Activated T-cell treated with anti-CD3 and anti-CD28 coated beads, Interleukin-2, amount 50 U/mL, for 24 hours (primary cell): ENCODE measurements around the gene RAD51B.

Source experiments
- DNase-seq: peaks from one replicate; pipeline ENCODE4 v3.0.0-alpha.2; 2020
- H3K27ac Mint-ChIP-seq: 2 replicates; pipeline ENCODE4 v1.8.0; 2020; ENCODE audit warnings: mild to moderate bottlenecking, mixed read lengths
- H3K27me3 Mint-ChIP-seq: 2 replicates; pipeline ENCODE4 v1.8.0; 2020; ENCODE audit warnings: mixed read lengths
- H3K36me3 Mint-ChIP-seq: 2 replicates; pipeline ENCODE4 v1.8.0; 2020; ENCODE audit warnings: low read depth, mixed read lengths
- H3K4me1 Mint-ChIP-seq: 2 replicates; pipeline ENCODE4 v1.8.0; 2020; ENCODE audit warnings: low read depth, mixed read lengths
- H3K4me3 Mint-ChIP-seq: 2 replicates; pipeline ENCODE4 v1.8.0; 2020; ENCODE audit warnings: mild to moderate bottlenecking, moderate library complexity, mixed read lengths
- H3K9me3 Mint-ChIP-seq: 2 replicates; pipeline ENCODE4 v1.8.0; 2020; ENCODE audit warnings: mixed read lengths

RAD51B gene

DNA sequence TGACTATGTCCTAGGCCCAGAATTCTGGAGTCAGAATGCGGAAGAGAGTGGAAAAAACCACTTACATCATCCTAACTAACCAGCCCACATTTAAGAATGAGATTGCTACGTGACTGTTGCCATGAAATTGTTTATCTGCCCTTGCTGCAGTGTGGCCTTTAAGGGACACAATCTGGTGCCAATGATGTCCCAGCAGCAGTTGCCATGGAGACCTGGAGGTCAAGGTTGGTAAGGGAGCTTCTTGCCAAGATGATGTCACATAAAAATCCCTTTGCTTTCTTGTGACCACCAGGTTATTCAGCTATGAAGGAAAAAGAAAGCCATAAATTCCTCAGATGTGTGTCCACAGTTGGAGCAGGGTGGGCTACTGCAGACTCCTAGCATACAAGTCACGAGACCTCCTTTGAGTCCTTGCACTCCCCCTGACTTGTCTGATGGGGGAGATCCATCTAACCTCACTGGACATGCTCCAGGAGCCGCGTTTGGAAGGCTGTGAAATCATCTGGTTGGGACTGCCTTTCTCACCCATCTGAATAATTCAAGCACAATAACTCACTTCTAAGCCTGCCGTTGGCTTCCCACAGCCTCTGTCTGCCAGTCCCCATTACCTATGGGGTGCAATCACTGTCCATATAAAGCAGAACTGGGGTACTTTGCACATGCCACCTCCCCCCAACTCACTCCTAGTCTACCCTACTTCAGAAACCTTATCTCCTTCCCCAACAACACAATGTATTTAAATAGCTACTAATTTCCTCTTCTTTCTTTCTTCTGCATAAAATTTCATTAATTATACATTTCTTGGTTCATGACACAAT, 807.7 kb downstream of the RAD51B start:
- DNase-seq = no peak
- Mint-ChIP-seq H3K27me3 (peaks cover 3% of the 10 kb centered on the region), H3K9me3 (no peaks in the 10 kb centered on the region), H3K27ac (no peak overlapping the region), H3K4me1 (peaks cover 16% of the 10 kb centered on the region), H3K36me3 (no peaks in the 10 kb centered on the region), H3K4me3 (no peak overlapping the region)

DNA sequence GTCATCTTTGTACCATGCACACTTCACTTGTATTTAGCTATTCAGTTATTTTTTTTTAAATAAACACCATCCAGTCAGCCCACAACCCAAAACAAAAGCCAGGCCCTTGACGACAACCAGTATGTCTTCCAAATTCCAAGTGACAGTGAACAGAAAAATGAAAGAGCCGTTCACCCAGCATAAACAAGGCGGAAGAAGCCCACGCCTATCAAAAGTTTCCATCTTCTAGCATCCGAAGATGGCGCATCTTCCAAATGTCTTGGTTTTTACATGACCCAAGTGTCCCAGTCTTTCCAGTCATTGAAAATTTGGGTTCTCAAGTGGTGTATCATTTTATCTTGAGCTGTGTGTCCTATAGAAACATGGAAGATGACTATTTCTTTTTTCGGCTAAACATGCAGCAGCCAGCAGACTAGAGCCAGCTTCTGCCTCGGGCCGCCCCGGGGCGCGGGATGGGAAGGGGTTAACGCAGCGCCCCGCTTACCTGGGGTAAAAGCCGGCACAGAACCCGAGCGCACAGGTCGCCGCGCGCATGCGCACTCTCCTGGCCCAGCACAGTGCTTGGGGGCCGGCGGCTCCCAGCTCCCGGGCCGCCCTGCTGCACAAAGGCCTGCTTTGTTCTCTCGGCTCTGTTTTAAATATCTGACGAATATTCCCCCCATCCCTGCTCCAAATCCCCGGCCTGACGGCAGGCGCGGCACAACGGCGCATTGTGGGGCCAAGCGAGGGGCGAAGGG, 808.5 kb downstream of the RAD51B start:
- DNase-seq = peak; percentile 73
- Mint-ChIP-seq H3K4me3 (peak overlapping the region; percentile 63), H3K27me3 (peaks cover 3% of the 10 kb centered on the region), H3K9me3 (no peaks in the 10 kb centered on the region), H3K27ac (peak overlapping the region; percentile 50), H3K4me1 (peaks cover 16% of the 10 kb centered on the region), H3K36me3 (no peaks in the 10 kb centered on the region)

- DNase-seq = peak; percentile 52
- Mint-ChIP-seq H3K4me1 (peaks cover 23% of the 10 kb centered on the region), H3K4me3 (peak overlapping the region; percentile 63), H3K27me3 (peaks cover 3% of the 10 kb centered on the region), H3K9me3 (no peaks in the 10 kb centered on the region), H3K36me3 (no peaks in the 10 kb centered on the region), H3K27ac (peak overlapping the region; percentile 50)
Observed at GRCh38 chr14:68628605-68629310, 809.2 kb downstream of the RAD51B start.

- H3K27ac Mint-ChIP-seq = no peak overlapping the region
- H3K4me1 Mint-ChIP-seq = peaks cover 23% of the 10 kb centered on the region
- H3K36me3 Mint-ChIP-seq = no peaks in the 10 kb centered on the region
- H3K9me3 Mint-ChIP-seq = no peaks in the 10 kb centered on the region
- H3K4me3 Mint-ChIP-seq = no peak overlapping the region
- no peak for DNase-seq
- peaks cover 3% of the 10 kb centered on the region for H3K27me3 Mint-ChIP-seq
Observed at GRCh38 chr14:68630081-68630571, 810.5 kb downstream of the RAD51B start.

DNA sequence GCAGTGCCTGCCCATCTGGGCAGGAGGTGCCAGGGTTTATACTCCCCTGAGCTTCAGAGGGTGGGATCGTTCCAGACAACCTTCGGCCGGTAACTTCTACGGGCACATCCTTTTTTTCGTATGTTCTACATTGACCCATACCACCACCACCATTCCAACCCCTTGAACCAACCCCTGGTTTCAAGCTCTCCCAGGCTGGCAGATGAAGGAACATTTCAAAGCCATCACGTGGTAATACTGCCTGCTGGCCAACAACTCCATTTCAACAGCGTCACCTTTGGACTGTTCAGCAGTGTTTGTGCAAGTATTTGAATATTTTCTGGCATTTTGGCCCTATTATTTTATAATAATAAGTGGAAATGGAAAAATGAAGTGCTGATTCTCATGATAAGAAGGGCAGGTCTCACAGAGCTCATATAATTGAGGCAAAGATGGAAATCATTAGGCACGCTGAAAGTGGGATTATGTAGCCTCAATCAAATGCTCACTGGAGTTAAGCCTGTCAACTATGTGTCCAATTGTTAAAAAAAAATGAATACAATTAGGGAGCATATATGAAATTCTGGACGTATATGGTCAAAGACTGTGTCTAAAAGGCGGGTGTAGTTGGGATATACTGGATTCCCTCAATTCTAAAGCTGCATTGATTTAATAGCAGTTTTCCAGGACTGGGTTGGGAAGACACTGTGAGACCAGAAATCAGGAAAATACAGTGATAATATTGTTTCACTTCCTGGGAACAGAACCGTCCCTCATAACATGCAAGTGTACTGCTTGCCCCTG, 811.2 kb downstream of the RAD51B start:
- no peaks in the 10 kb centered on the region for H3K9me3 Mint-ChIP-seq
- H3K27ac Mint-ChIP-seq = no peak overlapping the region
- no peak overlapping the region for H3K4me3 Mint-ChIP-seq
- DNase-seq = no peak
- H3K36me3 Mint-ChIP-seq = no peaks in the 10 kb centered on the region
- H3K4me1 Mint-ChIP-seq = peaks cover 23% of the 10 kb centered on the region
- peaks cover 3% of the 10 kb centered on the region for H3K27me3 Mint-ChIP-seq

DNA sequence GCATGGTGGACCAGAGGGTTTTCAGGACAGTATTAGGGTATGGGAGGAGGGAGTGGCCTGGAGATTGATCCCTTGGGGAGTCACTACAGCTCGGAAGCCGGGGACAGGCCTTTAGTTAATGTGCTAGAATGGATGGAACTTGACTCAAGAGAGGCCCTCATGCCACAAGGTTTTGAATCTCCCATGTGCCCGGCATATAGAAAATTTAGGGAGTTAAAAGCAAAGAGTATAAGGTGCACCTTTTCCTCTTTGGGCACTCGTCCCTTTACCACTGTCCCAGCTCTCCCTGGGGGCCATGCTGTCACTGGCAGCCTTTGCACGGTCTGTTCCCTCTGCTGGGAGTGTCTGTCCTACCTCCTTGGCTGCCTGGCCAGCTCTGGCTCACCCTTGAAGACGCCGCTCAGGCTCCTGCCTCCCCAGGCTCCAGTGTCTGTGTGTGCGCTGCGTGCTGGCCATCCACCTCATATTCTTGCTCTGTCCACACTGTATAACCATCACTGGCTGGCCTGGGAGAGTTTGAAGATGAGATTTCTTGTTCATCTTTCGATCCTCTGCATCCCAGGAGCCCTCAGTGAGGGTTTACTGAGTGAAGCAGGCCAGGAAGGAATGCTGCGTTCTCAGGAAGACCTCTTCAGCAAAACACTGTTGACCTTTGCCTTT, 811.9 kb downstream of the RAD51B start:
- Mint-ChIP-seq H3K4me1 (peaks cover 23% of the 10 kb centered on the region), H3K4me3 (no peak overlapping the region), H3K36me3 (no peaks in the 10 kb centered on the region), H3K27me3 (peaks cover 3% of the 10 kb centered on the region), H3K9me3 (no peaks in the 10 kb centered on the region), H3K27ac (no peak overlapping the region)
- DNase-seq = no peak

GRCh38 chr14:68632054-68632895, 812.7 kb downstream of the RAD51B start:
- no peak for DNase-seq
- Mint-ChIP-seq H3K4me3 (no peak overlapping the region), H3K9me3 (no peaks in the 10 kb centered on the region), H3K36me3 (no peaks in the 10 kb centered on the region), H3K27me3 (peaks cover 3% of the 10 kb centered on the region), H3K4me1 (peaks cover 23% of the 10 kb centered on the region), H3K27ac (no peak overlapping the region)

DNA sequence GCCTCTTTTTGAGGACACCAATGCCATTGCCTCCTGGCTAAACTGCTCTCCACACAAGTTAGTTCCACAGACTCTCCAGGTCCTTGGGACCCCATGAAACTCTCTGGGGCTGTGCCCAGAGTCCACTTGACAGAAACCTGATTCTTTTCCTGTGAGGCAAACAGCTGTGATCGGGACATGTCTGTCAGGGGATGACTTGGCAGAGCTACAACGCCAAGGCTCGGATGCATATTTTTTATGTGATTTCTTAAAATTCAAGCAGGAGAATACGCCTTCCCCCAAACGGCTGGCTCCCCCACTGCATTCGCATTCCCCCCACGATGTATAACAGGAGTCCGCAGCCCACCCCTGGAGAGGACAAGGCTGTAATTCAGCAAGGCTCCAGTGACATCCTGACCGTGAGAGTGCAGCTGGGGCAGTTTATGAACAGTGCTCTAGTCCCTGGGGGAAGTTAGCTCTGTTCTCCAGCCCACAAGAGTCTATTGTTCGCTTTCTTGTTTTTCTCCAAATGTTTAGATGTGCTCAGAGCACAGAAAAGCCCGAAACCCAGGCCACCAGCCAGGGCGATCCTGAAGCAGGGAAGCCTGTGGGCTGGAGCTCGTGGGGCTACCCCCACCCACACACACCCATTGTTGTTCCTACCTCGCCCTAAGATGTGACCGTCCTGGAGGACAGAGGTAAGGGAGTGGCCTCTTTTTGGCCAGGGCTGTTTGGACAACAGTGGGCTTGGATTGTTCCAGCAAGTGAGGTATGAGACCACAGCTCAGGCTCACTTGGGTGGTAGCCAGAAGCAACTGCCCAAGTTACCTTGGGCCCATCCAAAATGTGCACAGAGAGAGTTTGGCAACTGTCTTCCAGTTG, 813.8 kb downstream of the RAD51B start:
- no peak for DNase-seq
- Mint-ChIP-seq H3K27me3 (peaks cover 3% of the 10 kb centered on the region), H3K4me1 (peaks cover 16% of the 10 kb centered on the region), H3K36me3 (no peaks in the 10 kb centered on the region), H3K9me3 (no peaks in the 10 kb centered on the region), H3K27ac (no peak overlapping the region), H3K4me3 (no peak overlapping the region)

DNA sequence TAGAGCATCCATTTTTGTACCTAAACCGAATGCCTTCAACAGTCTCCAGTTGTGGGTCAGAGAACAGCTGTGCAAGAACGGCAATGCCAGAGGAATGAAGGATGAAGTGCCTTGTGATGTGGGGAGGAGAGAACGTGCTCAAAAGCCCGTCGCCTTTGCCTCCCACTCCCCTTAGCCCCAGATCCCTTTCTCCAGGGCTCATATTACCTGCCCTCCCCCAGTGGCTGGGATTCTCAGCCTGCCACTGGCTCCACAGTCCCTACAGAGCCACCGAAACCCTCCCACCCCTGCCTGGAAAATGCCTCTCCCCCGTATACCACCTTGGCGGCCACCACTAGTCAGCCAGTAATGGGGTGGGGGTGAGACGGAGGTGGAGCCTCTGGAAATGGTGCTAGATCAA, 814.8 kb downstream of the RAD51B start:
- DNase-seq = no peak
- H3K27me3 Mint-ChIP-seq = no peaks in the 10 kb centered on the region
- H3K27ac Mint-ChIP-seq = no peak overlapping the region
- H3K36me3 Mint-ChIP-seq = no peaks in the 10 kb centered on the region
- H3K4me3 Mint-ChIP-seq = no peak overlapping the region
- peaks cover 7% of the 10 kb centered on the region for H3K4me1 Mint-ChIP-seq
- no peaks in the 10 kb centered on the region for H3K9me3 Mint-ChIP-seq

DNA sequence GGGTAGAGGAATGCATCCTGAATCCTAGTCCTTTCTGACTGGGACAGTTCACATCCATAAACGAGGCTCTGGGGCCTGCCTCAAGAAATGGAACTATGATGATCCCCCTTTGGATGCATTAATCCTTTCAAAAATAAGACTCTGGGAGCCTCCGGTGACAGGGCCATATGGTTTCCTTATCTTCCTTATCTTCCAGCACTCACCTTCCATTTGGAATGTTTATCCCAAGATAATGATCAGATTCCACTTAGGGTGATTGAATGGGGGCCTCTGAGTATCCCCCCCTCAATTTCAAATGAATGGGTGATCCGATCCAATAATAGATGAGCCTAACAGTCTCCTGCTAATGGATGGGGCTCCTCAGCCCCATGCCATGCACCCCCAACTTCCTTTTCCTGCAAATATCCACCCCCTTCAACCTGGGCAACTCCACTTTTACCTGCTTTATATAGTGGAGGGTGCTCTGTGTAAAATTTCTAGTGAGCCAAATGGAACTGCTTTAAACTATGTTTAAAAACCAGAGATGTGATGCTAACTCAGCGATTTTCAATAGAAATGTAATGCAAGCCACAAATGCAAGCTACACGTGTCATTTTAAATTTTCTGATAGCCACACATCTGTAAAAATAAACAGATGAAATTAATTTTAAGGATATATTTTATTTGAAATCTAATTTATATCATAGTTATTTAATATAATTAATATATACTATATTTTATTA, 815.5 kb downstream of the RAD51B start:
- H3K4me3 Mint-ChIP-seq = no peak overlapping the region
- no peaks in the 10 kb centered on the region for H3K9me3 Mint-ChIP-seq
- no peaks in the 10 kb centered on the region for H3K27me3 Mint-ChIP-seq
- no peak for DNase-seq
- H3K27ac Mint-ChIP-seq = no peak overlapping the region
- peaks cover 7% of the 10 kb centered on the region for H3K4me1 Mint-ChIP-seq
- H3K36me3 Mint-ChIP-seq = no peaks in the 10 kb centered on the region

GRCh38 chr14:68636597-68636996, 817.0 kb downstream of the RAD51B start:
- no peak overlapping the region for H3K27ac Mint-ChIP-seq
- H3K36me3 Mint-ChIP-seq = no peaks in the 10 kb centered on the region
- H3K27me3 Mint-ChIP-seq = no peaks in the 10 kb centered on the region

More at GRCh38 chr14:68636597-68636996, 817.0 kb downstream of the RAD51B start:
- DNase-seq = no peak
- Mint-ChIP-seq H3K4me3 (no peak overlapping the region), H3K9me3 (peaks cover 11% of the 10 kb centered on the region), H3K4me1 (peaks cover 7% of the 10 kb centered on the region)
